Nephron progenitor cell (in vitro differentiated cells): ENCODE data around the gene TTC29.

Experiments
- DNase-seq: peaks from one replicate; pipeline ENCODE4 v3.0.0; 2021
- H3K27ac Mint-ChIP-seq: 2 replicates; pipeline ENCODE4 v1.8.0; 2021; ENCODE audit warnings: mild to moderate bottlenecking, moderate library complexity, mixed read lengths
- H3K27me3 Mint-ChIP-seq: 2 replicates; pipeline ENCODE4 v1.8.0; 2021; ENCODE audit warnings: mild to moderate bottlenecking, low read depth, mixed read lengths; ENCODE audit not compliant: poor library complexity
- H3K36me3 Mint-ChIP-seq: 2 replicates; pipeline ENCODE4 v1.8.0; 2021; ENCODE audit warnings: low read depth, mixed read lengths
- H3K4me1 Mint-ChIP-seq: 2 replicates; pipeline ENCODE4 v1.8.0; 2021; ENCODE audit warnings: mixed read lengths
- H3K4me3 Mint-ChIP-seq: 2 replicates; pipeline ENCODE4 v1.8.0; 2021; ENCODE audit warnings: mild to moderate bottlenecking, moderate library complexity, mixed read lengths
- H3K9me3 Mint-ChIP-seq: 2 replicates; pipeline ENCODE4 v1.8.0; 2021; ENCODE audit warnings: mild to moderate bottlenecking, moderate library complexity, mixed read lengths
- CTCF ChIP-seq: fragments of 200-600 bp; sonication (generic); IDR thresholded peaks from 2 replicates; pipeline ENCODE4 v1.5.0; 2021; ENCODE audit warnings: antibody characterized with exemption

Gene TTC29

GRCh38 chr4:146855761-146856160 lies 89.9 kb downstream of the TTC29 start:
- Mint-ChIP-seq H3K27me3 (no peaks in the 10 kb centered on the region), H3K27ac (no peak overlapping the region), H3K9me3 (no peaks in the 10 kb centered on the region), H3K36me3 (no peaks in the 10 kb centered on the region), H3K4me1 (no peaks in the 10 kb centered on the region), H3K4me3 (no peak overlapping the region)
- TF ChIP-seq CTCF: no peak
- DNase-seq: no peak

- no peaks in the 10 kb centered on the region for H3K27me3 Mint-ChIP-seq
- H3K4me1 Mint-ChIP-seq: no peaks in the 10 kb centered on the region
- no peaks in the 10 kb centered on the region for H3K9me3 Mint-ChIP-seq
- no peaks in the 10 kb centered on the region for H3K36me3 Mint-ChIP-seq
- H3K27ac Mint-ChIP-seq: no peak overlapping the region
- no peak for TF ChIP-seq CTCF
- no peak for DNase-seq
- H3K4me3 Mint-ChIP-seq: no peak overlapping the region
Observed at GRCh38 chr4:146852360-146852759, 93.3 kb downstream of the TTC29 start.

GRCh38 chr4:146847345-146847744 lies 98.3 kb downstream of the TTC29 start:
- Mint-ChIP-seq H3K27me3 (no peaks in the 10 kb centered on the region), H3K9me3 (no peaks in the 10 kb centered on the region), H3K4me1 (peaks cover 6% of the 10 kb centered on the region), H3K27ac (no peak overlapping the region), H3K36me3 (no peaks in the 10 kb centered on the region), H3K4me3 (no peak overlapping the region)
- DNase-seq: no peak
- no peak for TF ChIP-seq CTCF

- TF ChIP-seq CTCF: no peak
- Mint-ChIP-seq H3K36me3 (no peaks in the 10 kb centered on the region), H3K4me3 (no peak overlapping the region), H3K9me3 (no peaks in the 10 kb centered on the region), H3K27ac (no peak overlapping the region), H3K4me1 (peaks cover 6% of the 10 kb centered on the region), H3K27me3 (no peaks in the 10 kb centered on the region)
- no peak for DNase-seq
Observed at GRCh38 chr4:146846882-146847281, 98.8 kb downstream of the TTC29 start.

- Mint-ChIP-seq H3K27ac (peak overlapping the region; percentile 23), H3K27me3 (no peaks in the 10 kb centered on the region), H3K4me1 (peaks cover 6% of the 10 kb centered on the region), H3K4me3 (no peak overlapping the region), H3K9me3 (no peaks in the 10 kb centered on the region), H3K36me3 (no peaks in the 10 kb centered on the region)
- TF ChIP-seq CTCF: no peak
- DNase-seq: no peak
Observed at GRCh38 chr4:146844761-146845160, 100.9 kb downstream of the TTC29 start.

- Mint-ChIP-seq H3K4me1 (peaks cover 6% of the 10 kb centered on the region), H3K9me3 (no peaks in the 10 kb centered on the region), H3K36me3 (no peaks in the 10 kb centered on the region), H3K27ac (no peak overlapping the region), H3K4me3 (no peak overlapping the region), H3K27me3 (no peaks in the 10 kb centered on the region)
- no peak for TF ChIP-seq CTCF
- DNase-seq: no peak
Observed at GRCh38 chr4:146842876-146843275, 102.8 kb downstream of the TTC29 start.
